GM19395 (cell line): ENCODE results near the gene PRKAG2.
A peak's percentile ranks its signal among the peaks of the same experiment; 100 is the strongest.

Experiments
- ATAC-seq: cut with Tn5 transposase; IDR thresholded peaks from one replicate; pipeline ENCODE4 v1.9.1; 2021; ENCODE audit warnings: mild to moderate bottlenecking, moderate library complexity; ENCODE audit not compliant: unreplicated experiment

The PRKAG2 gene

DNA sequence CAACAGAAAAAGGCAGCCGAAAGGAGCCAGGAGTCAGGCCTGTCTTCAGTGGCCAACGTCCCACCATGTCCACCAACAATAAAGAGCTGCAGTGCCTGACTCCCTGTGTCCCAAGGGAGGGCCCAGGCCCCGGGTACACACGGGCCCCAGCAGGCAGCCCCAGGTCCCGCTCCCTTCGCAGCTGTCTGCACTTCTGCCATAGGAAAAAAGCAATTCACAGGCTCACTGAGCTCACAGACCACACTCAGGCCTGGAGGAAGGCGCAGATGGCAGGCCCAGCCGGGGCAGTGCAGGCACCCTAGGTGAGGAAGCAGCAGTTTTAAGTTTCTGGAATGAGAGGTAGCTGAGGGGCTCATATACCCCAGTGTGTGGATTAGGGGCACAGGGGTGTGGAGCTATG, 100.5 kb downstream of the PRKAG2 start:
- ATAC-seq, result no peak

DNA sequence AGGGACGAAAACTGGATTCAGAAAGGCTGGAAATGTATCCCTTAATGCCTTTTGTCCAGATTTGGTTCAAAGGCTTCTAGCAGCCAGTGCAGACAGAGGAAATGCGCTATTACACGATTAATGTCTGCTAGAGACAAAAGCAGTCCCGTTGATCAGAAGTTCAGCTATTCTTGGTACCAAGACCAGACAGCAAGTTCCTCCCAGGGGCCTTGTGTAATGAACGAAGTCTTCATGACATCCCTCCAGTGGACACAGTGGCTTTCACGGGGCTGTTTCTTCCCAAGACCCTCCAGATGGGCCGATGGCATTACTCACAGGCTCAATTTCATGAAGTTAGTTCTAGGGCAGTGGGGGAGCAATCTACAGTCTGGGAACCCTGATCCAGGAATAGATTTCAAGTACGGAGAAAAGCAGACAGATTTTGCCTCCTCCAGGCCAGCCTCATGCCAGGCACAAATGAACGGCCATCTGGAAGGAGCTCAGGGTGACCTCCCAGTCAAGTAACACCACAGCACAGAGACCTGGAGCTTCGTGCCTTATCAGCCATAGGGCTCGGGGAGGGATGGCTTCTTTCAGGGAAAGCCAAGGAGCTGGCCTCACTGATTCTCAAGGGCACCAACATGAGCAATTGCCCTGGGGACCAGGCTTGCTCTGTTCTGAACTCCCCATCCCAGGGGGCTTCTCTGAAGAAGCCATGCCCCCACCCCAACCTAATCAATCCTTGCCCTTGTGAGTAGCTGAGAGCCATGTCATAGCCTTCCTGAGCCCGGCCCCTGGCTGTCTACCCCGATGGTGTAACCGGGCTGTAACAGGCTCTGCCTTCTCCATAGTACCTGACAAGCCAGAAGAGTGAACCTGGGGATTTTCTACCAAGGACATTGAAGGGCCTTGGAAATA, 101.1 kb downstream of the PRKAG2 start:
- no peak for ATAC-seq

DNA sequence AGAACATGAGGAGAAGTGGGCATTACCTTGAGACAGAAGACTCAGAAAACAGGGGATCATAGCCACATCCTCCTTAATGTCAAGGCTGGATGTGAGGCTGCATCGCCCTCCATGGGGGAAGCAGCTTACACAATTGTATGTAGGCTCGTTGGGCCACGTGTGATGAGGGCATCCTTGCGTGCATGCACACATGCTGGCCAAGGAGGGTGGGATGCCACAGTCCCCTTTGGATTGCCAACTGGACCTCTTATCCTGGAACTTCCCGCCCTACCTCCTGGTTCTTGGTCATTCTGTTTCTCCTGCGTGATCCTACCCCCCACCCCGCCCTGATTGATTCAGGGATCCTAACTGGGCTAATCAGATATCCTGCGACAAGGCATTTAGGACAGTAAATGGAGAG, 102.0 kb downstream of the PRKAG2 start:
- no peak for ATAC-seq

DNA sequence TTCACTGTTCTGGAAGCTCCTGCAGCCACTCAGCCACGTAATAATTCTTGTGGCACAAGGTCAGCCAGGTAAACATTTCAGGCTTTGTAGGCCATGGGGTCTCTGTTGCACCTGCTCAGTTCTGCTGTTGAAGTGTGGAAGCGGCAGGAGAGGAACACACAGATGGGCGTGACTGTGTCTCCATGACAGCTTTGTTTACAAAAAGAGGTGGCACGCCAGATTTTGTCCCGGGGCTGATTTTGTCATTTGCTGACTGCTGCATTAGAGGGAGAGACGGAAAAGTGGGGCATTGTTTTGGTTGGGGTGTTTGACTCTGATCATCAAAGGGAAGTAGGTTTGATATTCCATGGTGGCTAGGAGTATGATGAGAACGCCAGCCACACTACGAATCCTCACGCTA, 103.1 kb downstream of the PRKAG2 start:
- no peak for ATAC-seq

DNA sequence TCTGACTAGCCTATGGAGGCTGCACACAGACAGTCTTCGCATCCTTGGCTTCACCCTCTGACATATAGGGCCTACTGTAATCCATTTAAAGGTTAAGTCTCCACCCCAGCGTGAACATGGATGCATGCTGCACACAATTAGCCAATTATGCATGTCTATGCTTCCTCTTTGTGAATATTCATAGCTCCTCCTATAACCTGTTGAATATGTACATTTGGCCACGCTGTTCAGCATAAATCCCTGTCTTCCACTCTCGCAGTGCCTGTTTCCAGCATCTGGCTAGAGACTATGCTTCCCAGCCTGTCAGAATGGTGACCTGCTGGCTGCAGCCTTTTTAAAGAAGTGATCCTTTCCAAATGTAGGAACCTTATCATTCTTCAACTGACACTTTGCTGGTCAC, 106.7 kb downstream of the PRKAG2 start:
- ATAC-seq, result no peak

DNA sequence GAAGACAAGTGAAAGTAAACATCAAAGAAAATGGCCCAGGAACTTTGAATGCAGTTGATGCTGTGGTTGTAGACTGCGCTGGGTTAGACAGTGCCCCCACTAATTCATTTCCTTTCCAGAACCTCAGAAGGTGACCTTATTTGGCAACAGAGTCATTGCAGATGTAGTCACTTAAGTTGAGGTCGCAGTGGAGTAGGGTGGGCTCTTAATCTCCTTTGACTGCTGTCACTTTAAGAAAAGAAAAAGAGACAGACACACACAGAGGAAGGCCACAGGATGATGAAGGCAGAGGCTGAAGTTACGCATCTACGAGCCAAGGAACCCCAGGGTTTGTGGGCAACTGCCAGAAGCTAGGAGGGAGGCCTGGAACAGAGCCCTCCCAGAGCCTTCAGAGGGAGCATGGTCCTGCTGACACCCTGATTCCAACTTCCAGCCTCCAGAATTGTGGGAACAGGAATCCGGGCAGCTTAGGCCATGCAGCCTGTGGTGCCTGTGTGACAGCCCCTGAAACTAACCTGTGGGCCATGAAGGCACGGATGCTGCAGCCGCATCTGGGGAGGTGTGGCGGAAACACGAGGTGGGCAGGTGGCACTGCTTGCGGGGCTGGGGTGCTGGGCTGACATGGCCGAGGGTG, 107.6 kb downstream of the PRKAG2 start:
- ATAC-seq, result no peak

DNA sequence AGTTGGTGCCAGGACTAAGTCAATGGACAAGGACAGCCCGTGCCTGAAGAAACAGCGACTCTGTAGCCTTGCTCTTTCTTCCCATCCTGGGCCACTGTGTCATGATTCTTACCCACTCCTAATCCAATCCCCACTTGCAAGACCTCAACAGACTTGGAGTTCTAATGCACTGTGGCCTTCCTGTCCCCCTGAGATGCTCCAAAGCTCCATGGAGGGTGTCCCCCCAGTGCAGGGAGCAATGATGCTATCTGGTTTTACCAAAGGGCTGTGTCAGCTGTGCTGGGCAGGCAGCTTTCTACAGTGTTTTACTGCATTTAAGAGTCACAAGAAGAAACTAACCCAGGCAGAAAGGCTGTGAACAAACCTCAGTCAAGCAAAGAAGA, 108.1 kb downstream of the PRKAG2 start:
- no peak for ATAC-seq

DNA sequence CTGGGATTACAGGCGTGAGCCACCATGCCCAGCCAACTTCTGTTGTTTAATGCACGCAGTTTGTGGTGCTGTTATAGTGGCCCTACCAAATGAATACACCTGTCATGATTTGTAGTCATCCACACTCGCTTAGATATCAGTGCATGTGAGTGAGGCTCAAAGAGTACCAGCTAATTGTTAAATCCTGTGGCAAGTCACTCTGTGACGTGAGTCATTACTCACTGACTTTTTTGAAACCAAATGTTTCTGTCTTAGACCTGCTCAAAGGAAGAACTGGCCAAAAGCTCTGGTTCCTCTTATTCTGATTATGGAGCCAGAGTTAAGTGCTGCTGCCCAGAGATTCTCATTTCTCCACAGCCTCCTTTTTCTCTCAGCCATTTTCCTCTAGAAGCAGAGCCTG, 109.4 kb downstream of the PRKAG2 start:
- ATAC-seq, result no peak

DNA sequence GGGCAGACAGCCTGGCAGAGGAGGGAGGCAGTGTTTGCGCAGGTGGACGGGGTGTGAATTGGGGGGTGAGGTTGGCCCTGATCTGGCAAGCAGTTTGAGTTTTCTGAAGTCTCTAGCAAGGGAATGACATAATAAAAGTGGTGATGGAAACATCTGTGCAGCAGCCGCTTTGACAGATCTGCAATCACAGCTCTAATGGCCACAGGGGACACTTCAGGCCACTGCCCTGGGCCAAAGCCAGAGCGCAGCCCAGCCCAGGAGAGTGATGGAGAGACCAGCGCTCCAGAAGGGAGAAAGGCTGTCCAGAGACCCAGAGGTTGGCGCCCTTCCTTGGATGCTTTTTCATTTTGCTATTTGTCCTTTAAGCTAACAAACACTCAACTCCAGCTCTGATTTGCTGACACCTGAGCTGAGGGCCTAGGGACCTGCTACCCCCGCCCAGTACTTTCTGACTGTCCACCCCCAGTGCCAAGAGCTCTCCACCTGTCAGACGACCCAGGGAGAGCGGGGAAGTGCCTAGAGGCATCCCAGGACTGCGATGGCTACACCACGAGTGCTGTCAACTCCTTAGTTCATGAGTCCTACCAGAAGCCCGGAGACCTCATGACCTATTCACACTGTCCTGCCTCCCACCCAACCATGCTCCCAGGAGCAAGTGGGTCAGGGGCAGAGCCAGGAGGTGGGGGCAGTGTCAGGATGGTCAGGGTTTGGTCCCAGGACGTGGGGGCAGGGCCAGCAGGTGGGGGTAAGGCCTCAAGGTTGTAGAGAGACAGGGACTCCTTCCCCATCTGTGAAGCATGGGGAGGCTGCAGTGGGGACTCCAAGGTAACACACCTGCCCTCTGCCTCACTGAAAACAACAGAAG, 112.6 kb downstream of the PRKAG2 start:
- ATAC-seq, result no peak

DNA sequence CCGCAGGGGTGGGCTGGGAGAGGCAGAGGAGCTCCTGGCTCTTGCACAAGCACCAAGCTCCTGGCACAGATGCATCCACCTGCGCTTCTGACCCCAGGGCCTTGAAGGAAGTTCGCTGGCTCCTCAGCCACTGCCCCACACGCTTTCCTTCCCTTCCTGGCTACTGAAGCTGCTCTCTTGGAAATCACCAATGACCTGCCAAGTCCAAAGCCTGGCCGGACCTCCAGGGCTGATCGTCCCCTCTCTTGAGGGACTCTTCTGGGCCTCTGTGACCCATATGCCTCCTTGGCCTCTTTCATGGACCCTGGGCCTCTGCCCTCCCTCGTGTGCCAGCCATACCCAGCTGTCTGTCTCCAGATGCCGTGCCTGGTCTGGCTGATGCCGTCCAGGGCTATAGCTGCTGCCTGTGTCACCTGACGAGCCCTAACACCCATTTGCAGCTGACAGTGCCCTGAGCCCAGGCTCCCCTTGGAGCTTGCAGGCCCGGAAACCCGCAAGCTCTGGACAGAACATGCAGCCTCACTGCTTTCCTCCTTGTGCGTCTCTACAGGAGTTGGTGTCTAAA, 113.4 kb downstream of the PRKAG2 start:
- ATAC-seq, result no peak

DNA sequence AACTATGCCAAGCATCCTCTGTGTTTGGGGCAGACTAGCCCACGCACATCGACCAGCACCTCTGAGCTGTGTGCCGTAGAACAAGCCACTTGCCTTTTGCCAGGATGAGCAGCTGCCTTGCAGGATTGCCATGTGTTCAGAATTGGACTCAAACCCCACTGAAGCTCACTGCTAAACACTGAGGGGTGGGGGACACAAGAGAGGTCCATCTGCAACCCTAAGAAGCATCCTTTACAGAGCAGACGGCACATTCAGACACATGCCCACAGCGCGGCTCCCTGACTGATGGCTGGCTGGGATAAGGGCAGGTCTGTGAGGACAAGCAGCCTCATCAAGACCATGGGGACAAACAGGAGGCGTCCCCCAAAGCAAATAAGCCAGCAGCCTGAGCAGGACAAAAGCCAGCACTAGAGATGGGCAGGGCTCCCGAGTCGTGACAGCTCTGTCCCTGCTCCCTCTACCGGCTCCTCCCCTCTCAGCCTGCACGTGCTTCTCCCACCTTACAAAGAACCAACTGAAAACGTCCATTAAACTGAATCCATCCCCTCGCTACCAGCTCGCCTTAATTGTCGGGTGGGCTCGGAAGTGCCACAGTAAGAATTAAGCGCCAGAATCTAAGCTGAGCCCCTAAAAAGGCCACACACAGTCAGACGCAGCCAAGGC, 114.2 kb downstream of the PRKAG2 start:
- no peak for ATAC-seq

DNA sequence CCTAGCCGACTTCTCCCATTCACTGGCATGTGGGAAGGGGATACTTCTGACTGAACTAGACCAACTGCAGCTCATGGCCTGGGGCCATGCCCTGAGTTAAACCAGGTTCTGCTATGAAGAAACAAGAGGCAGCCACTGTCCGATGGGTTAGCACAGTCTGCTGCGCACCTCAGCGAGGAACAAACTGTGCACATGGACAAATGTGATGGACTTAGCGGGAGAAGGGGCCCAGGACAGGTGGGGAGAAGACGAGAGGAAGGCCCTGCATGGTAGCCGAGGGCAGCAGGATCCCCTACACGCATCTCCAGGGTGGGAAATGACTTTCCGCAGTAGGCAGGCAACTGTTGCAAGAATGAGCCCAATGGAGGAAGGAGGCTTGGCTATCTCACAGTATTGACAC, 115.0 kb downstream of the PRKAG2 start:
- no peak for ATAC-seq

DNA sequence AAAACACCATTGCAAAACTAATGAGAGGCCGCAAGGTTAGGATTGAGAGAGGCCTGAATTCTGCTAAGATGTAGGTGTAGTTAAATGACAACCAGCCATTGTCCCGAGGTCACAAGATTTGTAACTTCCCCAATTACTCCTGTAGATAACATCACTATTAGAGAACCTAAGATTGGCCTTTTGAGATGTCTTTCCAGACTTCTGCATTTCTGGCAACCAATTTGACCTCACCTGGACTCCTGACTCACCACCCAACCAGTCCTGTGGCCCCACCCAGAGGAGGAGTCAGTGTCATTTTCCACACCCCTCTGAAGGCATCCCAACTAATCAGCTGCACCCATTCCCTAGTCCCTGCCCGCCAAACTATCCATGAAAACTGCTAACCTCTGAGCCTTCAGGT, 115.7 kb downstream of the PRKAG2 start:
- no peak for ATAC-seq

DNA sequence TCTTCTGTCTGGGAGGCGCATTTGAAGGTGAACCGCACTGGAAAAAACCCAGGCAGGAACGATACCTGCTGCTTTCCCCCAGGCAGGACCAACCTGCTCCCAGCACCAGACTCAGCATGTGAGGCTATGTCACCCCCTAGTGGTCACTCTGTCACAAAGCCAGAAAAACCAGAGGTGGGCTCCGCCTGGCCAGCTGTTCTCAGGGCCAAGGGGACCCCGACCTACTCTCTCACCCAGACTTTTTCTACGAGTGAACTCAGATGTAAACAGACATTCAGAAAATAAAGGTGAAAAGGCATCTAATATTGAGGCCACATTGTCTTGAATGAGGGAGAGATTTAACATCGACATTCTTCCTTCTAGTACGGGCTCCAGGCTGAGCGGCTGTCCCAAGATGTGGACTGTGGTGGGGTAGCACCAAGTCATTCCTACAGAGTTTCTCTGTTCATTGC, 117.3 kb downstream of the PRKAG2 start:
- ATAC-seq, result peak; percentile 61

DNA sequence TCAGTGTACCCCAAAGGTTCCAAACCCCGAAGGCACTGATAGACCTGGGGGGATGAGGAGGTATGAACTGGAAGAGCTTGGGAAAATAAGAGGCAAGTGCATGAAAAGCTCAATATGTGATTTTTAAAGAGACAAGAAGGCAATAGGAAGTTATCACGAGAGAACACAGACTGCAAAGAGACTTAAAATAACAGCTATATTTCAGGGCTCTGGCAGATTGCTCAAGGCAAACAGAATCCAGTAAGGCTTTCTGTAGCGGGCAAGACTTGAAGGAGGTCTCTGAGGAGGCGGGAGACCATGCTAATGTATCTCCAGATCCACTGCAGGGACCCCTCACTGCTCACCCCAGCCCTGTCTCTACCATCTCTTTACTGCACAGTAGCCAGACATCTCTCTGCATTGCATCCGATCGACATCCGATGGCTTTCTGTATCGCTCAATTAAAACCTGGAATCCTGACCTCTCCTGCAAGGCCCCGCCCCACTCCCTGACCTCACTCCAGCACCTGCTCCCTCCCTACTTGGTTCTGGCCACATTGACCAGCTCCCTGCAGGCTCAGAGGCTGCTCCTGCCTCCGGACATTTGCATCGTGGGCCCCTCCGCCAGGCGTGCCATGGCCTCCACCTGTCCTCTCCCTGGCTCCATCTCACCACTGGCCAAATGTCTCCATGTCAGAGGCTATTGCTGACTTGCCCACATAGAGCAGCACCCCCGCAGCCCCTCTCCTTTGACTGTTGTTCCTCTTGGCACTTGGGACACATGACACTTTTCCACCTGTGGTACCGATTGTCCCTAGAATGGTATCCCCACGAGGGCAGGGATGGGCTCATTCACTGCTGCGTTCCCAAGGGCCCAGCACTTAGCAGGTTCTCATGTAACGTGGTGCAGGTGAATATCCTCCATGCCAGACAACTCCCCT, 118.0 kb downstream of the PRKAG2 start:
- no peak for ATAC-seq

DNA sequence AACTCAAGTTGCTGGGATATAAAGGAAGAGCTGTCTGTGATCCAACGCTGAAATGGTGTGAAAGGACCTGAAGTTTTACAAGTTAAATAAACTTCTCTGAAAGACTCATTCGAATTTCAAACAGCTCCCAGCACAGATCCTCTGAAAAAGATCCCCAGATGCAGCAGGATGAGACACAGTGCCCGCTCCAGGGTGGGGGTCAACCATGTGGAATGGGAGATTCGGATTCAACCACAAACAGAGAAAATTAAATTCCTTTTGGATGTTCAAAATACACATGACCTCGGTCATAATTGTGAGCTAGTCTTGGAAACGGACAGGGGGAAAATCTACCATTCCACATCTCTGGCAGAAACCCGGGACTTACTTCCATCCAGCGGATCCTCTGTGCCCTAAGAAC, 119.6 kb downstream of the PRKAG2 start:
- ATAC-seq, result no peak

DNA sequence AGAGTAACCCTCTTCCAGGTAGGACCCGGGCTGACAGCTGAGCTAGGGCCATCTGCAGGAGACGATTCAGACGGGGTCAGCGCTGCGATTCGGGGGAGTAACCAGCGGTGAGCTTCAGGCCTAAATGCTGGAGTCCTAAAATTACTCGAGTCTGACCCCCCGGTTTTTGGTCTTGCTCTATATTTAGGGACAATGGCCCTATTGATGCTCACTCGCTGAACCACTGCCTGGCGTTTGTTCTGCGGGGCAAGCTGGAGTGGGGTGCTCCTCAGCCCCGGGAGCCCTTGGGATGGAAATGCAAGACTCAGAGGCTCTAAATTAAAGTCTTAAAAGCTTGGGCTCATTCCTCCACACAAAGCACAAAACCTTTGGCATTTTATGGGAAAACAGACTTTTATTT, 120.0 kb downstream of the PRKAG2 start:
- no peak for ATAC-seq

DNA sequence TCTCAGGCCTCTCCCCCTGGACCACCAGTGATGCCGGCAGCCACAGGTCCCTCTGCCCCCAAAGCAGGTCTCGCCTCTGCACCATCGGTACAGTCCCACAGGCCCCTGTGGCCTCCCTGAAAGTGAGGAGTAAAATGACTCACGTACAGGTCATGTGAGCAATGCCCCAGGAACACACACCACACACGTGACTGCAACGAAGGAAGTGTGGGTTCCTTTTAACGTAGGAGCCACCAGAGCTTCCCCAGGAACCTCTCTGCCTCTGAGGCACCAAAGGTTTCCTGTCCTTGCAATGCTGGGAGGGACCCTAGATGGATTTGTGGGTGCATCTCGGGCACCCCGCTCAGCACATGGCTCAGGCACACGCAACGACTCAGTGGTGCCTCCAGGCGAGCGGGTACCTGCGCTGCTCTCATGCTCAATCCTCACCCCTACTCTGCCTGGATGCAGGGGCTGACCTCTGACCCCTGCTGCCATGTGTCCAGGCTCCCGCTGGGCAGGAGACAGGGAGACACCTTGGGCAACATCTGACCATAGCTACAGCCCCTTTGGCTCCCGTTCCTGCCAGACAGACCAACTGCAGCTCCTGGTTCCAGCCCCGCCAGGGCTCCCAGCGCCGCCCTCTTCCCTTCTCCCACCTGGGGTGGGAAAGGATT, 120.7 kb downstream of the PRKAG2 start:
- ATAC-seq, result no peak
